GM19452 (cell line): ENCODE results near the gene TTBK1.

Source experiments
- ATAC-seq: cut with Tn5 transposase; IDR thresholded peaks from one replicate; pipeline ENCODE4 v1.9.1; 2021; ENCODE audit not compliant: unreplicated experiment

Gene TTBK1

DNA sequence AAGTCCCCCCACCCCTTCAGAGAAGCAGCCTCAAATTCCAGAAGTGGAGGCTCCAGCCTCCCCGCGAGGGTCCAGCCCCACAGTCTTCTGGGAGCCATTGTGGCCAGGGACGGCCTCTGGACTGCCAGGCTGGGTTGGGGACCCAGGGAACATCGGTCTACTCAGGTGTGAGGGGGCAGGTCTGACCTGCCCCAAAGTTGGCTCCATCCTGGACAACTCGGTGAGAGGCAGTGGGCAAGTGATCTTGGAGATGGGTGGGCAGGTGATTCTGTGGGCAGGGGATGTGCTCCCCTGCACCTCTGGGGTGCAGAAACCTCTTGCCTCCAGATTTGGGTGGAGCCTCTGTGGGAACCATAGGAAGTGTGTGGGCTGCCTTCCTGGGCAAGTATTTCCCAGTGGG, 42.6 kb downstream of the TTBK1 start:
- ATAC-seq: no peak

DNA sequence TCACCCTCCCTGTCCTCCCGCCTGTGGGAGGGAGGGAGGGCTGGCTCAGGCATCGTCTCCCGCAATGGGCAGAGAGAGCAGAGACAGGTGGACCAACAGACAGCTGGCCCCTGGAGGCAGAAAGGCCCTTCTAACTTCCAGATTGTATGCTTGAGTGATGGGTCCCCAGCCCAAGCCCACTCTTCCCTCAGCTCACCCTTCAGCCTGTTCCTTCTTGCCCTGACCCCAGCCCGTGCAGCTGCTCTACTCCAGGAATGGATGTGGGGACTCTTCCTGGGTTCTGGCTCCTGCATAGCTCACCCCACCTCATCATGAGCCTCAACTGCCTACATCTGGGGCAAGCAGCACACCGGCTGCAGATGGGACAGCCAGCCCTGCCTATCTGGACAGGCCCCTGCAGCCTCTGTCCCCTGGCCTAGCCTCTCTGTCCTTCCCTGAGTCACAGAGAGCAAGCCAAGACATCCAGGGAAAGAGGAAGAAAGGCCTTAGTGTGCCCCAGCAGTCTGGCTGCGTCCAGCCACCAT, 43.2 kb downstream of the TTBK1 start:
- no peak for ATAC-seq

DNA sequence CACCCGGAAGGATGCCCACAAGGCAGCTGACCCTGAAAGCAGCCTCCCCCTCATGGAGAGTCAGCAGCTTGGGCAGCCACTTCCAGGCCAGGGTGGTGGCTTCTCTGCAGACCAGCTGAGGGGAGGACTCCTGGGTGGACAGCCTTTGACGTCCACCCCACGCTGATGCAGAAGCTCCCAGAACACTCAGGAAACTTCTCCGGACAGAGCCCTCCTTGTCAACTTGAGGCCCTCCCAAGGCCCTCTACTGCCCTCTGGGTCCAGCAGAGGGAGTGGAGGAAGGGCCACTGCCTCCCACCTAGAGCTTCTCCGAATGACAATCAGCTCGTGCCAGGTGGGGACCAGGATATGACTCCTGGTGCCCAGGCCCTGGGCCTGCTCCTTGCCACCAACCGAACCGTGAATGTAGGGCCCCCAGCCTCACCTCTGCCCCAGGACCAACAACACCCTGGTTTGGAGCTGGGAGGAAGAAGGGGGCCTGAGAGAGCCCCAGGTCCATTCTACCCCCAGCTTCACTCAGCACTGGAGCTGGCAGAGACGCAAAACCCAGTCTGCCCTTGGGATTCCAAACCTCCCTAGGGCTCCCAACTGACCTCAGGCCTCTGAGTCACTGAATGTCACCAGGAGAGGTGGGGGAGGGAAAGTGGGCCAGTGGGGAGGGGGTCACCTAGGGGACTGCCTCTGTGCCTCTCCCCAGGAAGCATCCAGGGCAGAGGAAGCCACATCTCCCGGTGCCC, 43.9 kb downstream of the TTBK1 start:
- ATAC-seq: no peak

DNA sequence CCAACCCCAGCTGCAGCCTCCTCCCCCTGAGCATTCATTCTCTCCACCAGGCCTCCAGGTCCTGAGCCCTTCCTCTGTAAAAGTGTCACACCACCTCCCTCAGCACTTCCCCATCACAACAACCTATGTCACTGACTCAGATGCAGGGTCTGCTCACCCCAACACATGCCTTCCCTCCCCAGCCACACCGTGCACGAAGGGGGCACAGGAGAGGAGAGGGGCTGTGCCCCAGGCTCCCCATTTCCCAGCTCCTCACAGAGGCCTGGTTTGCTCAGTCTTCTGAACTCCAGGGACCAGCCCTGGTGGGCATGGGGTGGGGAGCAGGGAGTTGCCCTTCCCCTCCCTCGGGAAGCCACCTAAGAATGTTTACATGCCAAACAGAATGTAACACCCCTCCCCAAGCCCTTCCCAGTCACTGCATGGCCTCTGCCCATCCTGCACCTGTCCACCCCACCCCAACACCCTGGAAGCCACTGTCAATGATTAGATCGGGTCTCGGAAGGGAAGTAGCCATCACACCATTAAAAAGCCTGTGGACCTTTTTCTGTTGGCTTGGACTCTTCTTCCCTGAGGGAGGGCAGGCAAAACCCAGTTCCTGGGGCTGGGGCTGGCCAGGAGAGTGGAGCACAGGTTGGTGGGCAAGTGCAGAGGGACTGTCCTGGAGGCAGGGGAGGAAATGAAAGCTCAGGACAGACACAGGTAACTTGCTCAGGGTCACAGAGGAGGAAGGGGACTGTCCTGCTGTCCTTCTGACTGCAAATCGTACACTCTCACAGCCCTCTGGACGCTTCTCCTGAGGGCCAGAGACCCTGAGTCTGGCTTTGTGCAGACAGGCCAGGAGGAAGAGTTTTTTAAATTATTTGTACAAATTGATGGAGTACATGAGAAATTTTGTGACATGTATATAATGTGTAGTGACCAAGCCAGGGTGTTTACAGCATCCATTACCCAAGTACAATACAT, 44.7 kb downstream of the TTBK1 start:
- ATAC-seq: no peak

DNA sequence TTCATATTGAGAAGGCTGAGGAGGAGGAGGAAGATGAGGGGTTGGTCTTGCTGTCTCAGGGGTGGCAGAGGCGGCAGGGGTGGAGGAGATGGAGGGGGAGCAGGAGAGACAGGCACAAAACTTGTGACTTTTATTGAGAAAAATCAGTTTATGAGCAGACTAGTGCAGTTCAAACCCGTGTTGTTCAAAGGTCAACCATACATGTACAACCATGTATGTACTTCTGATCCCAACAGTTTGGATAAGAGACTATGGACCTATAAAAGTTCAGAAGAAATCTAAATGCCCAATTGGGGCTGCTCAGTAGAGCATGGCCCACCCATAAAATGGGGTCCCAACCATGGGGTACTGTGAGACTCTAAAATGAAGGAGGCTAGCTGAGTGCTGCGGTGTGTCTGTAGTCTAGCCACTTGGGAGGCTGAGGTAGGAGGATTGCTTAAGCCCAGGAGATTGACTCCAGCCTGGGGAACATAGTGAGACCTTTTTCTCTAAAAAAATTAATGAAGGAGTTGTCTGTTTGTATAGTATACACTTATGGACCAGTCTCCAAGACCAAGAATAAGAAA, 47.1 kb downstream of the TTBK1 start:
- ATAC-seq: no peak

DNA sequence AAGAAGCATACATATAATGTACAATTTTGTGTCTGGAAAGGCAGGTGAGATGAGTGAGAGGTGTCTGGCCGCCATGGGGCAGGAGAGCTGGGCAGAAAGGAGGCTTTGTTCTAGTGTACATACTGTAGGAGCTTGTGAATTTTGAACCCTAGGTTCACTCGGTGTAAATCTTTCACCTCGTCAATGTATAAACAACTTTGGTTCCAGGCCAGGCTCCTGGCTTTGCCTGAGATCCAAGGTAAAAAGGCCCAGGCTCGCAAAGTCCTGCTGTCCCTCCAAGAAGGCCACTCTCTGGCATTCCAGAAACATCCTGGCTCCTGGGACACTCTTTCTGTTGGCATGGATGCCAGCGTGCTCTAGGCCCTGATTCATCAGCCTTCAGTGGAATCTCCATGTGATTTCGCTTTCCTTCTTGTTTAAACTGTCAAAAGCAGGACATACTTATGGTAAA, 47.6 kb downstream of the TTBK1 start:
- no peak for ATAC-seq

DNA sequence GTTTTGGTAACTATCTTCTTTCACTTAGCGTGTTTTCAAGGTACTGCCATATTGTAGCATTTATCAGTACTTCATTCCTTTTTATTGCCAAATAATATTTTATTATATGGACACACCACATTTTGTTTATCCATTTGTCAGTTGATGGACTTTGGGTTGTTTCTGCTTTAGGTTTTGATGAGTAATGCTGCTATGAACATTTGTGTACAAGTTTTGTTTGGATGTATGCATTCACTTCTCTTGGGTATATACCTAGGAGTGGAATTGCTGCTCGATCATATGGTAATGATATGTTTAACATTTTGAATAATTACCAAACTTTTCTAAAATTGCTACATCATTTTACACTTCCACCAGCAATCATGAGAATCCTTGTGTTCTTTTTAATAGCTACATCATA, 48.4 kb downstream of the TTBK1 start:
- no peak for ATAC-seq

DNA sequence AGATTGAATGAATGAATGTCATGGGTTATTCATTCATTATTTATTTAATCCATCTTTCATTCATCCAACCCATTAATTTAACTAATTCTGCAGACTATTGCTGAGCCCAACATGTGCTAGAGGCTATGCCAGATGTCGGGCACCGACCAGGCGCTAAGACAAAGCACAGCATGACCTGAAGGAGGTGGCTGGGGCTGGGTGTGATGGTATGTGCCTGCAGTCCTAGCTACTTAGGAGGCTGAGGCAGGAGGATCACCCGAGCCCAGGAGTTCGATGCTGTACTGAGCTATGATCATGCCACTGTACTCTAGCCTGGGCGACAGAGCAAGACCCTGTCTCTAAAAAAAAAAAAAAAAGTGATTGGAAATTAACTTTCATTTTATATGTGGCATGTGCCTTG, 49.1 kb downstream of the TTBK1 start:
- no peak for ATAC-seq

DNA sequence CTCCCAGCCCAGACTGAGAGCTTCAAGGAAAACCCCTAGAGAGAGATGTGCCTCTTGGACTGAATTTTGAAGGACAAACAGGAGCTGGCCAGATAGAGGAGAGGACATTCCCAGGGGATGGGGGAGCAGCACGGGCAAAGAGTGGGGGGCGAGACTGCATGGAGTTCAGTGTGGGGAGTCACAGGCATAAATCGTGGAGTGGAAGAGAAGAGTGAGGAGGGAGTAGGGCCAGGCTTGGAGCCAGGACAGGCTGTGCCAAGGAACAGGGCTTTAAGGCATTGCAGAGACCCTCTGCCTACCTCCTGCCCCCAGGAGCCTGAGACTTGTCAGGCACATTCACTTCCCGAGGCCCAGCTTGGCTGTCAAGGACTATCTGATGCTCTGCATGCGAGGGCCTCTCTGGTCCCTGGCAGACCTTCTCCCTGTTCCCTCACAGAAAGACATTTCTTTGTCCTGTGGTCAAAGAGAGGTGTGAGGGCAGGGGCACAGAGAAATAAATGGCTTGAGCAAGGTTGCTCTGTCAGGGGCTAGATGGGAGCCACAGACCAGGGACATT, 49.6 kb downstream of the TTBK1 start:
- ATAC-seq: no peak

DNA sequence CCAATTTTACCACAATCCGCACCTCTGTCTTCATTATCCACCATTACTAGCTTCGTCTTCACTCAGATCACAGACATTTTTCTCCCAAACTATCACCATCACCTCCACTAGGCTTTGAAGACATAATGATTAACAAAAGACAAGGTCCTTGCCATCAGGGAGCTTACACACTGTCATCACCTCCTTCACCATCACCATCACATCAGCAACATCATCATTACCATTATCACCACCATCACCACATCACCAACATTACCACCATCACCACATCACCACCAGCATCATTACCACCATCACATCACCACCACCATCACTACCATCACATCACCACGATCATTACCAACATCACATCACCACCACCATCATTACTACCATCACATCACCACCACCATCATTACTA, 50.4 kb downstream of the TTBK1 start:
- no peak for ATAC-seq

DNA sequence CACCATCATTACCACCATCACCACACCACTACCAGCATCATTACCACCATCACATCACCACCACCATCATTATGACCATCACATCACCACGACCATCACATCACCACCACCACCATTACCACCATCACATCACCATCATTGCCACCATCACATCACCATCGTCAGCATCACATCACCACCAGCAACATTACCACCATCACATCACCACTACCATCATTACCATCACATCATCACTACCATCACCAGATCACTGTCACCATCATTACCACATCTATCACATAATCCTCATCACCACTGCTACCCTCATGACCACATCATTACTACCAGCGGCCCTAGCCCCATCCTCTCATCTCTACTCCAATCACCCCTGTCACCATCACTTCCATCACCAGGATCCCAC, 51.3 kb downstream of the TTBK1 start:
- no peak for ATAC-seq

DNA sequence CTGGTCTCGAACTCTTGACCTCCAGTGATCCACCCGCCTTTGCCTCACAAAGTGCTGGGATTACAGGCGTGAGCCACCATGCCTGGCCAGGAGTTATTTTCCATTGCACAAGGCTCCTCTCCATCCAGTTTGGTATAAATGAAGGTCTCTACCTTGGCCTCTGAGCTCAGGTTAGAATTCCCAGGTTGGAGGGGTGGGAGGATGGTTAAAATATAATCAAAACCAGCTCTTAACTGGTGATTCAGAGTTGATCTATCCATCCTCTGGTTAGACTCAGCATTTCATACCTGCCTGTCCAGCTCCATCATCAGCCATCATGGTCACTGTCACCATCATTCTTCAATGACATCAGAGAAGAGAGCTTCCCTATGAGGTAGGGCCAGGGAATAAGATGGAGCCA, 52.2 kb downstream of the TTBK1 start:
- ATAC-seq: no peak

DNA sequence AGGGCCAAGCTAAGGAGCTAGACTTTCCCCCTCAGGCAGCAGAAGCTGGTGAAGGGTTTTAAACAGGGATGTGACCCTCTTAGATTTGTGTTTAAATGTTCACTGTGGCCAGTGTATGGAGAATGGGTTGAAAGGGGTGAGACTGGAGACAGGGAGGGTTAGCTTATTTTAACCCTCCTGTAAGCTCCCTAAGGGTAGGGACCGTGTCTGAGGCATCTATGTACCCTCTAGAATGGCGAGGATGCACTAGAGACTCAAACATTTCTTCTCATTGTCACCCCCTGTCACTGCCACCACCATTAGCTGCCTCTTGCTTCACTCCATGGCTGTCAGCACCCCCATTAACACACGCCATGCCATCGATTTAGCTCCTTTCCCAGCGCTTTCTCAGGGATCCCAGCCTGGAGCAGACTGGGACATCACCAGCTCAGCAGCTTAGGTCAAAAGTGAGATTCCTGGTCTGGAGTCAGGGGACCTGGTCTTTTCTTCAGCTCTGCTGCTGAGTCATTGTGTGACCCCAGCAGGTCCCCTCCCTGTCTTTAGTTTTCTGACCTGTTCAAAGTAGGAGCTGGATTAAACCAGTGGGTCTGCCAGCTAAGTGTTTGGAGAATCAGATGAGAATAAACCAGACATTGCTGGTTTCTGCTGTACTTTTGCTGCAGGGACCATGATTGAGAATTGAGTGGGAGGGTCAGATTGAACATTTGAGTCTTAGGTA, 53.7 kb downstream of the TTBK1 start:
- no peak for ATAC-seq

DNA sequence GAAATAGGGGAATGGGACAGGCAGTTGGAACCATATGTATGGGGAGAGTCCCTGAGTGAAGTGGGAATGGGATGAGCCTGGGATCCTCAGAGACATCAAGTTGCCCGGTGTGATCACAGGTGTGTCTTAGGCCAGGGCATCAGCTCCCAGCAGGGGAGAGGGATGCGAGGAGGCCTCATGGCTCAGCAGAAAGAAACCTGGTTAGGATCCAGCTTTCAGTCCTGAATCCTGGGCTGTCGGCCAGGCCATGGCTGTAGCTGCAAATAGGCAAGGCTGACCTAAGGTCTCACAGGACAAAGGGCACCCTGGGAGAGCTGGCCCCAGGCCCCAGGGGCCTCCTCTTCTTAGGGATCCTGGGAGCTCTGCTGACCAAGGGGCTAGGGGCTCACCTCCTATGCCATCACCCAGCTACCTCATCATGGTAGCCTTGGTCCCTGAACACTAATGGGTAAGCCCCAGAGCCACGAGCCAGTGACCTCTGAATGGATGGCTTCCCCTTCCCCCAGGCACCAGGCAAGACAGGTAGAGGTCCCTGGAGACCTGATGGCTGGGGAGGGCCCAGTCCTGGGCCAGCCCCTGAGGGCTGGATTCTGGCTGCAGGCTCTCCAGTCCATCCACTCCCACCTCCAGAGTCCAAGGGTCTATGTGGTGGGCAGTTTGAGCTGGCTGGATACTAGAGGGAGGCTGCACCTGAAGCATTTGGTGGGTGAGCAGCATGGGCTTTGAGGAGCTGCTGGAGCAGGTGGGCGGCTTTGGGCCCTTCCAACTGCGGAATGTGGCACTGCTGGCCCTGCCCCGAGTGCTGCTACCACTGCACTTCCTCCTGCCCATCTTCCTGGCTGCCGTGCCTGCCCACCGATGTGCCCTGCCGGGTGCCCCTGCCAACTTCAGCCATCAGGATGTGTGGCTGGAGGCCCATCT, 54.6 kb downstream of the TTBK1 start, which contains the start of gene SLC22A7:
Gene SLC22A7 (plus strand): TSS at position 617 of the 921 bp plus-strand sequence. CDS start 99 bp downstream, at position 716.
- ATAC-seq: no peak

DNA sequence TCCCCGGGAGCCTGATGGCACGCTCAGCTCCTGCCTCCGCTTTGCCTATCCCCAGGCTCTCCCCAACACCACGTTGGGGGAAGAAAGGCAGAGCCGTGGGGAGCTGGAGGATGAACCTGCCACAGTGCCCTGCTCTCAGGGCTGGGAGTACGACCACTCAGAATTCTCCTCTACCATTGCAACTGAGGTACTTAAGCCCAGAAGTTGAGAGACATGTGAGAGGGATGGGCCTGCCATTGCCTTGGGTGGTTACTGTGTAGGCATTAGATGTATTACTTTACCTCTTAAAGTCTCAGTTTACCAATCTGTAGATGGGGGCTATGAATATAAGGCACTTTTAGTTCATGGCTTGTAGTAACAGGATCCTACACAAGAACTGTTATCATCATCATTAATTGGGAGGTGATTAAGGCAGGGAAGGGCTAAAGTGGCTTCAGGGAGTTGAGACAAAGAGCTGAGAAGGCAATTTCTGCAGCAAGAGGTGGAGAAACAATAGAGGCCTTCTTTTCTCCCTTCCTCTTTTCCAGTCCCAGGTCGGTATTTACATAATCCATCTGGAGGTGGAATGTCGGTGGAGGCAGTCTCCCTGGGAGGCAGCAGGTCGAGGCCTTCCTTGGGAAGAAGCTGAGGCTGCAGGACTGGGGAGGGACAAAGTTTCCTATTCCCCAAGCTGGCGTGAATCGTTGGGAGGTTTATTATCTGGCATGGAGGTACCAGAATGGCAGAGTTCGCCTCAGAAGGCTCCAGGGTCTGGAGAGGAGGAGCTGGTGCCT, 55.5 kb downstream of the TTBK1 start:
- ATAC-seq: no peak

DNA sequence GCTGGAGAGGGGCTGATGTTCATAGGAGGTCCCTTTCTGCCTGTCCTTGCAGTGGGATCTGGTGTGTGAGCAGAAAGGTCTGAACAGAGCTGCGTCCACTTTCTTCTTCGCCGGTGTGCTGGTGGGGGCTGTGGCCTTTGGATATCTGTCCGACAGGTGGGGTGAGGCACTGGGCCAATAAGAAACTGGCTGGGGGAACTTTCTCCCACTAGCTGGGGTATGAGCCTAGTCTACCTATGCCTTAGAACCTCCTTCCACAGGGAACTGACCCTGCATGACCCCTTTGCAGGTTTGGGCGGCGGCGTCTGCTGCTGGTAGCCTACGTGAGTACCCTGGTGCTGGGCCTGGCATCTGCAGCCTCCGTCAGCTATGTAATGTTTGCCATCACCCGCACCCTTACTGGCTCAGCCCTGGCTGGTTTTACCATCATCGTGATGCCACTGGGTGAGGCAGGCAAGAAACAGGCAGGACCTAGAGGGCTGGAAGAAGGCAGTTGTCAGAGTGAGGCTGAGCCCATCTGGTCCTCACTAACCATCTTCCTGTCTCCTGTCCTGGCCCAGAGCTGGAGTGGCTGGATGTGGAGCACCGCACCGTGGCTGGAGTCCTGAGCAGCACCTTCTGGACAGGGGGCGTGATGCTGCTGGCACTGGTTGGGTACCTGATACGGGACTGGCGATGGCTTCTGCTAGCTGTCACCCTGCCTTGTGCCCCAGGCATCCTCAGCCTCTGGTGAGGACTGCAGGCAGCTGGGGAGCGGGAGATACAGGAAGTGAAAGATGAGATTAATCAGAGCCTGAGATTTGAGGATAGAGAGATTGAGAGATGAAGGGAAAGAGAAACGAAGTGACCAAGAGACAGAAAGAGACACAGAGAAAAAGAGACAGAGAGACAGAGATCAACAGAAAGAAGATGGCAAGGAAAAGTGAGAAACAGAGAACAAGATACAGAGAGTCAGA, 56.3 kb downstream of the TTBK1 start:
- ATAC-seq: no peak

DNA sequence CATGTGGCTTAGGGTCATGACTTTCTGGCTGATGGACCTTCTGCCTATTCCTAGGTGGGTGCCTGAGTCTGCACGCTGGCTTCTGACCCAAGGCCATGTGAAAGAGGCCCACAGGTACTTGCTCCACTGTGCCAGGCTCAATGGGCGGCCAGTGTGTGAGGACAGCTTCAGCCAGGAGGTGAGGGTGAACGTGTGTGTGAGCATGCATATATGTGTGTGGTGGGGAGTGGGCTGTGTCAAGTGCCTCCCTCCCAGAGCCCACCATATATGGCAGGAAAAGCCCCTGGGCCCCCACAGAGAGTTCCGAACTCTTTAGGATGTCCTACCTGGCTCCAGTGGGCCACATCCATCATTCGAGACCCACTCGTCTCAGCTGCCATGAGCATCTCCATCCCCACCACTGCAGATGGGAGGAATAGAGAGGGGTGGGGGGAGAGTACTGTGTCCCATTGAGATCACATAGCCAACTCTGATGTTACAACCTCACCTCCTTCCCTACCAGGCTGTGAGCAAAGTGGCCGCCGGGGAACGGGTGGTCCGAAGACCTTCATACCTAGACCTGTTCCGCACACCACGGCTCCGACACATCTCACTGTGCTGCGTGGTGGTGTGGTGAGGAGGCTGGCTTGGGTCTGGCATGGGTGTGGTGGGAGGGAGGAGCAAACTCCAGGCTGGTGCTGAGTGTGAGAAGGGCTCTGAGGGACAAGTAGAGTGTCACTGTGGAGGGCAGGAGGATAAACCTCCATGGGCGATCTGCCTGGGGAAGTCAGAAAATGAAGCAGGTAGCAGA, 58.0 kb downstream of the TTBK1 start:
- no peak for ATAC-seq
